Muscle layer of colon (tissue), 2 donors: Measurements from ENCODE around the gene NHS.

Source experiments
- H3K27ac ChIP-seq: one replicate; pipeline ENCODE4 v1.7.0; 2013; ENCODE audit warnings: low read depth, mild to moderate bottlenecking, low read length, moderate library complexity
- H3K27me3 ChIP-seq, 2 donors: one replicate each; pipeline ENCODE4 v1.7.0; 2013; ENCODE audit warnings: low read length in 2 of 2, mild to moderate bottlenecking in 2 of 2; ENCODE audit not compliant: insufficient read depth in 2 of 2, control insufficient read depth in 1 of 2
- H3K36me3 ChIP-seq: one replicate; pipeline ENCODE4 v1.7.0; 2013; ENCODE audit warnings: mild to moderate bottlenecking, low read length; ENCODE audit not compliant: insufficient read depth
- H3K4me1 ChIP-seq: one replicate; pipeline ENCODE4 v1.7.0; 2013; ENCODE audit warnings: mild to moderate bottlenecking, low read length; ENCODE audit not compliant: insufficient read depth
- H3K4me3 ChIP-seq, 2 donors: one replicate each; pipeline ENCODE4 v1.7.0; 2013; ENCODE audit warnings: low read length in 2 of 2, low read depth in 1 of 2, mild to moderate bottlenecking in 1 of 2, moderate library complexity in 1 of 2
- H3K9ac ChIP-seq: one replicate; pipeline ENCODE4 v1.7.0; 2013; ENCODE audit warnings: low read length
- H3K9me3 ChIP-seq: one replicate; pipeline ENCODE4 v1.7.0; 2013; ENCODE audit warnings: mild to moderate bottlenecking, low read length
- donor health status: abdominal sarcoma.
- donor health status: Adenocarcinoma of cecum.

Gene NHS

DNA sequence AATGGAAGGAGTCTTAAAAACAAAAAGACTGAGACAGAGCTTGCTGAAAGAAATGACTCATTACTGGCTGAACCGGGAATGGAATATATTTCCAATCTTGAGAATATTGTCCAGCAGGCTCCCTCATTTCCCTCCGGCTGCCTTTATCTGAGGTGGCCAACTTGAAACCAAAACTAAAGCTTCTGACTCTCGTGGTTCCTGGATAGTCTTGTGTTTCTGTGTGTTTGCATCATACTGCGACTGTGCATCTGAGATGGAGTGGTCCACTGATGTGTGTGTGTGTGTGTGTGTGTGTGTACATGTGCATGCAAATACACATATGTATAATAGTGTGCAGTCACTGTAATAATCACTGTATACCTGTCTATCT is 216.7 kb downstream of the NHS start:
- H3K27me3 ChIP-seq = peaks cover 0 to 6% of the 10 kb centered on the region in 2 donors
- no peaks in the 10 kb centered on the region for H3K9me3 ChIP-seq
- H3K27ac ChIP-seq = peak overlapping the region; percentile 30
- H3K36me3 ChIP-seq = no peaks in the 10 kb centered on the region
- no peak overlapping the region for H3K9ac ChIP-seq
- H3K4me1 ChIP-seq = peaks cover 15% of the 10 kb centered on the region
- H3K4me3 ChIP-seq = peak overlapping the region in 1 of 2 donors; percentile 29

DNA sequence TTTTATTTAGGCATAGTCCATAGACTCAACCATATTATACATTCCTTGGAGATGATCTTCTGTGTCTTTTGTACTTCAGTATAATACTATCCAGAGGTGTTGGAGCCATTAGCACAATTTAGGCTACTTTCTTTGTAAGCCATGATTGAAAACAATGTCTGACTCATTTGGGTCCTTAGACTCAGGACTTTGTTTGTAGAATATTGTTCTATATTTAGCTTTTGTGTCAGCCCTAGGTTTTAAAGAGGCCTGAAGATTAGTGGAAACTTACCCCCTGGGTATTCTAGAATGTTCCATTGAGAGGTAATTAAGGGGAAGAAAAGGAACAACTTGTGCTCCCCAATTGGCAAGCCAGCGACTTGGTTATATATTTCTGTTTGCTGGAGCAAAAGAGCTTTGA is 217.1 kb downstream of the NHS start:
- Histone ChIP-seq H3K27me3 (peaks cover 0 to 6% of the 10 kb centered on the region in 2 donors), H3K4me1 (peaks cover 15% of the 10 kb centered on the region), H3K27ac (peak overlapping the region; percentile 30), H3K9ac (no peak overlapping the region), H3K4me3 (no peak overlapping the region), H3K9me3 (no peaks in the 10 kb centered on the region), H3K36me3 (no peaks in the 10 kb centered on the region)

DNA sequence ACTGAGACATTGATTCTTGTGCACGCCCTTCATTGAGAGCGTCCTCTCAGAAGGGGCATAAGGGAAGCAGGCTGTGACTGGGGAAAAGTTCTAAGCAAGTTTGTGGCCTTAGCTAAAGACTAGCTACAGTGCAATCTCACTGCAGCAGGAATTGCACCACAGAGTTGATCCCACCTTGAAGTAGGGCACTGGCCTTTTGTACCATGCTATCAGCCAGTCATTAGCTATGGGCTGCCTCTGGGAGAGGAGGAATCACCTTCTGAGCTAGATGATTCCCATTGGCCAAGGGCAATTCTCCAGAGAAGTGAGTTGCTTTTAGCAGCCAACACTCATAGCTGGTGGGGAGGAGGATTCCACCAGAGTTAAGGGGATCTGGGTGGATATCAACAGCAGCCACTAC is 219.7 kb downstream of the NHS start:
- H3K27me3 ChIP-seq = peaks cover 0 to 6% of the 10 kb centered on the region in 2 donors
- no peak overlapping the region for H3K9ac ChIP-seq
- no peaks in the 10 kb centered on the region for H3K9me3 ChIP-seq
- no peak overlapping the region for H3K4me3 ChIP-seq
- H3K4me1 ChIP-seq = peaks cover 28% of the 10 kb centered on the region
- no peaks in the 10 kb centered on the region for H3K36me3 ChIP-seq
- no peak overlapping the region for H3K27ac ChIP-seq

DNA sequence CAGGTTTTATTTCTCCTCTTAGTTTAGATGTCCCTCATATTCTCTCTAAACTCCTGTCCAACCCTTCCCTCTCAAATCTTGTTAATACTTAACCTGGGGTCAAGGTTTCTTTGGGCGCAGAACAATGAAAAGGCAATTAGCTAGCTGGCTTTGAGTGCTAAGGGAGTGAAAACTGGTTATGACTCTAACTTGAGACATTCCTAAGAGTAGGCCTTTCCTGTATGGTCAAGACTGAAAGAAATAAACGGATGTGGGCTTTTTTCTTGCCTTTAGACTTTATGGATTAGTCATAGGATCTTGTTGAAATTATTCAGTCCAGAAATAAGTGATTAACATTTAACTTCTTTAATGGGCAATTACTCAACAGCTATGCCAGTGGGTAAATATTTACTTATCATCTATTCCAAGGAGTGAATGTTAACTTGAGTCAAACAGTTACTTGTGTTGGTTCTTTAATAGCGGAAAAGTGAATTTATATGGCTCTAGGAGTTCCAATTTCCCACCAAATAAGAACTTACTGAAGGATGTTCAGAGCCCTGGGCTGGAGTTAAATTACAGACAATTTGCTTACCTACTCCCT is 220.5 kb downstream of the NHS start:
- Histone ChIP-seq H3K9ac (no peak overlapping the region), H3K4me1 (peaks cover 28% of the 10 kb centered on the region), H3K9me3 (no peaks in the 10 kb centered on the region), H3K36me3 (no peaks in the 10 kb centered on the region), H3K27ac (no peak overlapping the region), H3K27me3 (peaks cover 0 to 6% of the 10 kb centered on the region in 2 donors), H3K4me3 (no peak overlapping the region)

DNA sequence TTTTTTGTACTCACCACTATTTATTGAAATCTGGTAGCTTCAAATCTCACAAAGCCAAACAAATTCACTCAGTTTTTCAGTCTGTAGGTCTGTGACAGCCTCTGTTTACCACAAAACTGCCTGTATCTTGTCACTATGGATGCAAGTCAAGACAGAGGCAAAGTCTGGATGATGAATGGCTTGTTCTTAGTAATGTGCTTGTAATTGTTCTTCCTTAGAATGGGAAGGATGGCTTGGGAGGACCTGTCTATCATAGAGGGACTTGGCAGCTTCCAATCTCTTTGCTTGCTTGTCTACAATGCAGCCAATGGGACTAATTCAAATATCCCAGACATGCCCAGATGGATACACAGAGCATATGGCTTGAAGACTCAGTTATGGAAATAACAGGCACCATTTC is 221.1 kb downstream of the NHS start:
- Histone ChIP-seq H3K9ac (no peak overlapping the region), H3K27ac (no peak overlapping the region), H3K27me3 (peaks cover 0 to 6% of the 10 kb centered on the region in 2 donors), H3K9me3 (no peaks in the 10 kb centered on the region), H3K36me3 (no peaks in the 10 kb centered on the region), H3K4me3 (no peak overlapping the region), H3K4me1 (peaks cover 28% of the 10 kb centered on the region)

DNA sequence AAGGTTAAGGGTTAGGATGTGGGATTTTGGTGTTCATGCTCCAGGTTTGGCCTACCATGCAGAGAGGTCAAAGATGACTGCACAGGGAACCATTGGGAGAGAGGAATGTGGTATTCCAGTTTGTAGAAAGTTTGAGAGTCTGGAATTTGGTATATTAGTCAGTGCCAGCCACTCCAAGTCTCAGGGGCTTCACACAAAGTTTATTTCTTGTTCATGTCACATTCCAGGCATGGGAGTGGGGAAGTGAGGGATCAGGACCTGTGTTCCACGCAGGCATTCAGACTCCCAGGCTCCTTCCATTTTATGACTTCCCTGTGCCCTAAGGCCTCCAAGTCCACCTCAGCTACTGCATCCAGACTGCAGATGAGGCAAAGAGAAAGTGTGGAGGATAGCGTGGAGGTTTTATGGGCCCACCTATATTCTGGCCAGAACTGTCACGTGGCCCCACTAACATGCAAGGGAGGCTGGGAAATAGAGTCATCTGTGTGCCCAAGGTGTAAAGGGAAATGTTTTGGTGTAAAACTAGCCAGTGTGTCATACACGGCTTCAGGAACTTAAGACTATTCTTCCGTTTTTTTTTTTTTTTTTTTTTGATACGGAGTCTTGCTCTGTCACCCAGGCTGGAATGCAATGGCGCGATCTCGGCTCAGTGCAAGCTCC is 221.7 kb downstream of the NHS start:
- H3K27me3 ChIP-seq = peaks cover 0 to 6% of the 10 kb centered on the region in 2 donors
- H3K27ac ChIP-seq = no peak overlapping the region
- no peaks in the 10 kb centered on the region for H3K36me3 ChIP-seq
- no peak overlapping the region for H3K4me3 ChIP-seq
- H3K9ac ChIP-seq = no peak overlapping the region
- no peaks in the 10 kb centered on the region for H3K9me3 ChIP-seq
- H3K4me1 ChIP-seq = peaks cover 24% of the 10 kb centered on the region

DNA sequence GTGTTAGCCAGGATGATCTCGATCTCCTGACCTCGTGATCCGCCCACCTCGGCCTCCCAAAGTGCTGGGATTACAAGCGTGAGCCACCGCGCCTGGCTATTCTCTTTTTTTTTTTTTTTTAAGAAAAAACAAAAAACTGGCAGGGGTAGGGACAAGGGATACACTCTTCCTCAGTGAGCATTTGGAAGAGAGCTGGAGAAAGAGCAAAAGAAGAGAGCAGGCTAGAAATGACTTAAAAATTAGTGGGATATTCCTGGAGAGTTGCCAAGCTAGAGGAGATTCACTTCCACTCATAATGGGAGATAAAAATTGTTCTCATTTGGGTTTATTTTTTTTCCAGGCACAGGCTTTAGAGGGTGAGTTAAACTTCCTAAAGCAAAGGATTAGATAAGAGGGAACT is 222.3 kb downstream of the NHS start:
- Histone ChIP-seq H3K4me1 (peaks cover 22% of the 10 kb centered on the region), H3K9ac (no peak overlapping the region), H3K36me3 (no peaks in the 10 kb centered on the region), H3K9me3 (no peaks in the 10 kb centered on the region), H3K27ac (peak overlapping the region; percentile 32), H3K27me3 (no peaks in the 10 kb centered on the region), H3K4me3 (no peak overlapping the region)

DNA sequence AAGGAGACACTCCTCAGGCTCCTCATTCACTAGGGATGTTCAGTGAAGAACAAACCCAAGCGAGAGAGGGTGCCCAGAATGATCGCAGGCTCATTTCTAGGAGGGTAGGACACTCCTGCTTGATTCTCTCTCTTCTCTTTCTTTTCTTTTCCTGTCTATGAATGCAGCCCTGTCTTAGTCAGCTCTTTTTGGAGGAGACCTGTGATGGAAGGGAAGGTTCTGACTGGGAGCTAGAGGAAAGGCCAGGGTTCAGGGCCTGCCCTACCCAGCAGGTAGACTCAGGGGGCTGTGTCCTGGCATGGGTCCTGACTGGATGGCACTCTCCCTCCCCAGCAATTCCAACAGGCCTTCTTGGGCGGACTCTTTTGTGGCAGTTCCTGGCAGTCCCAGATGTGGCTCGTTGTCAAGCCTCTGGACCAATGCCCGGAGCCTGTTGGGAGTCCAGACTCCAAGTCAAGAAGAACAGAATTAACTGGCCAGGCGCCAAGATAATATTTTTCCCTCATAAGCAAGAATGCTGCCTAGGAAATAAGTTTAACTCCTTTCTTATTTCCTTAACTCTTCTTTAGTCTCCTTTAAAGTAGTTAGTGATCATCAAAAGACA is 222.9 kb downstream of the NHS start:
- no peak overlapping the region for H3K9ac ChIP-seq
- H3K4me1 ChIP-seq = peaks cover 22% of the 10 kb centered on the region
- H3K36me3 ChIP-seq = no peaks in the 10 kb centered on the region
- peak overlapping the region; percentile 32 for H3K27ac ChIP-seq
- no peaks in the 10 kb centered on the region for H3K9me3 ChIP-seq
- H3K4me3 ChIP-seq = no peak overlapping the region
- H3K27me3 ChIP-seq = no peaks in the 10 kb centered on the region

DNA sequence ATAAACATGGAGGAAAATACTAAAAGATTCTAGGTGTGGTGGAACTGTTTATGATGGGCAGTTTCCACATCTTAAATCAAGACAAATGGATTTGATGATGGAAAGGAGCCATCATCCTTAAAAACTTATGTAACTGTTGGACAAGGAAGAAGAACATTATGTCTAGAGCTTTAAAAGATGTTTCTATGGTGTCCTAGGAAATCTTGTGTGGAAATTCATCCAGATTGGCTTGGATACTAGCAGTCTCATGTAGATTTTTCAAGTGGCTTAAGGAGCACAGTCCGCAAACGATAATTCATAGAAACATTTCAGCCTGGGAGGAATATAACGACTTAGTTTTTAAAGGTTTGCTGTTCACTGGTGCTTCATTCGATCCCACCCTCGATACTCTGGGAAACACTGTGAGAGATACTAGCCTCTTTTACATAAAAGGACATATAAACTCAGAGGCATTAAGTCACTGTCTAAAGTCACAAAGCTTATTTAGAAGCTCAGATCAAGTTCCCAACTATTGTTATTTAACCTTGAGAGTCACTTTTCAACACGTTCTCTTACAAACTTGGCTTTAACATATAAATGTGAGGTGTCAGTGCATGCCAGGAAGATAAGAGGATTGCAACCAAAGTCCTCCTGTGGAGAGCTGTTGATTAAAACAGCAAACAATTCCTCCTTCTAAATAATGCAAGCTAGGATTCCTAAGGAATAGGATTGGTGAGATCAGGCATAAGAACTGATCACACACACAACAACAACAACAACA is 226.6 kb downstream of the NHS start:
- Histone ChIP-seq H3K4me3 (no peak overlapping the region), H3K27me3 (no peaks in the 10 kb centered on the region), H3K9ac (no peak overlapping the region), H3K27ac (no peak overlapping the region), H3K9me3 (no peaks in the 10 kb centered on the region), H3K36me3 (no peaks in the 10 kb centered on the region), H3K4me1 (peaks cover 14% of the 10 kb centered on the region)

DNA sequence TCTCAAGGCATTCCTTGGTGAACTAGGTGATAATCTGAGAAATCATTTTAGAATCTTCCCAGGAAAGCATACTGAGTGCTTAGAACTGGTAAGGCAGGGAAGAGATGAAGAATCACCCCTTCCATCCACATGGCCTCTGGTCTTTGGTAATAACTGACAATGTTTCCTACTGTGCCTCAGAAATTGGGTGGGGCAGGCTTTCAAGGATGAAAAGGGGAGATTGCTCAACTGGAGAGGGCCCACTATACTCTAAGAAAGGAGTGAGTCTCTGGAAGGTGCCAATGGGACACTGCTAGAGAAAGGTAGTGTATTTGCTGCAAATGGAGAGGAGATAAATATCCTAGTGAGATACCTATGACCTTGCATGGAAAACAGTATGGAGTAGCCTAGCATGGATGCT is 227.2 kb downstream of the NHS start:
- Histone ChIP-seq H3K9me3 (no peaks in the 10 kb centered on the region), H3K4me1 (peaks cover 14% of the 10 kb centered on the region), H3K4me3 (no peak overlapping the region), H3K27ac (no peak overlapping the region), H3K9ac (no peak overlapping the region), H3K27me3 (no peaks in the 10 kb centered on the region), H3K36me3 (no peaks in the 10 kb centered on the region)

DNA sequence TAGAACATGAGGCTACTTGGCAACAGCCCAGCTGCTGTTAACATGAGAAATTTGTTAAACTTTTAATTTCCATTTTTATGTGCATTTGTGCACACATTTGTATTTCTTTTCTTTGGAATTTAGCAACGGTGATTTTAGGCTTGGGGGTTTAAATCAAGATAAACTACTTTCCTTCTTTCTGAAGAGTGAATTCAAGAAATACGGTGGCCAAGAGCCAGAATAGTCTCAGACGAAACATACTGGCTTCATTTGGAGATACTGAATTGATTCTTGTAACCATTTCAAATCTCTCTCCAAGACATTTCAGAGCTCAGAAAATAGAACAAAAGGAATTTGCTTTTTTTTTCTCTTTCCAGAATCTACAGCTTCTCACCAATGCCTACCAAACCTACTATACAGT is 228.2 kb downstream of the NHS start:
- Histone ChIP-seq H3K27ac (no peak overlapping the region), H3K36me3 (no peaks in the 10 kb centered on the region), H3K4me3 (no peak overlapping the region), H3K9me3 (no peaks in the 10 kb centered on the region), H3K4me1 (peaks cover 9% of the 10 kb centered on the region), H3K9ac (no peak overlapping the region), H3K27me3 (no peaks in the 10 kb centered on the region)
